NCI-H748 (cell line): ENCODE data around the gene ARHGEF17.
"Not testable (repeated sequence)": the region's sequence is repeated elsewhere in the genome, so short reads cannot be mapped to it uniquely, and the experiment has no call there.

Experiments used
- DNase-seq: peaks from one replicate; lab custom pipeline; 2025; ENCODE audit not compliant: unreplicated experiment; lab: John Stamatoyannopoulos, UW

ARHGEF17 gene, protein sequence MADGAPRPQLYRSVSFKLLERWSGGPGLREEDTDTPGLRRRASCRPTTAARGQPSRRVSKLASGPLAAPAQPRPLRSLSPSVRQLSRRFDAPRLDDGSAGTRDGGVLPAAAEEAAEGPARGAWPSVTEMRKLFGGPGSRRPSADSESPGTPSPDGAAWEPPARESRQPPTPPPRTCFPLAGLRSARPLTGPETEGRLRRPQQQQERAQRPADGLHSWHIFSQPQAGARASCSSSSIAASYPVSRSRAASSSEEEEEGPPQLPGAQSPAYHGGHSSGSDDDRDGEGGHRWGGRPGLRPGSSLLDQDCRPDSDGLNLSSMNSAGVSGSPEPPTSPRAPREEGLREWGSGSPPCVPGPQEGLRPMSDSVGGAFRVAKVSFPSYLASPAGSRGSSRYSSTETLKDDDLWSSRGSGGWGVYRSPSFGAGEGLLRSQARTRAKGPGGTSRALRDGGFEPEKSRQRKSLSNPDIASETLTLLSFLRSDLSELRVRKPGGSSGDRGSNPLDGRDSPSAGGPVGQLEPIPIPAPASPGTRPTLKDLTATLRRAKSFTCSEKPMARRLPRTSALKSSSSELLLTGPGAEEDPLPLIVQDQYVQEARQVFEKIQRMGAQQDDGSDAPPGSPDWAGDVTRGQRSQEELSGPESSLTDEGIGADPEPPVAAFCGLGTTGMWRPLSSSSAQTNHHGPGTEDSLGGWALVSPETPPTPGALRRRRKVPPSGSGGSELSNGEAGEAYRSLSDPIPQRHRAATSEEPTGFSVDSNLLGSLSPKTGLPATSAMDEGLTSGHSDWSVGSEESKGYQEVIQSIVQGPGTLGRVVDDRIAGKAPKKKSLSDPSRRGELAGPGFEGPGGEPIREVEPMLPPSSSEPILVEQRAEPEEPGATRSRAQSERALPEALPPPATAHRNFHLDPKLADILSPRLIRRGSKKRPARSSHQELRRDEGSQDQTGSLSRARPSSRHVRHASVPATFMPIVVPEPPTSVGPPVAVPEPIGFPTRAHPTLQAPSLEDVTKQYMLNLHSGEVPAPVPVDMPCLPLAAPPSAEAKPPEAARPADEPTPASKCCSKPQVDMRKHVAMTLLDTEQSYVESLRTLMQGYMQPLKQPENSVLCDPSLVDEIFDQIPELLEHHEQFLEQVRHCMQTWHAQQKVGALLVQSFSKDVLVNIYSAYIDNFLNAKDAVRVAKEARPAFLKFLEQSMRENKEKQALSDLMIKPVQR (N-terminal part only)

DNA sequence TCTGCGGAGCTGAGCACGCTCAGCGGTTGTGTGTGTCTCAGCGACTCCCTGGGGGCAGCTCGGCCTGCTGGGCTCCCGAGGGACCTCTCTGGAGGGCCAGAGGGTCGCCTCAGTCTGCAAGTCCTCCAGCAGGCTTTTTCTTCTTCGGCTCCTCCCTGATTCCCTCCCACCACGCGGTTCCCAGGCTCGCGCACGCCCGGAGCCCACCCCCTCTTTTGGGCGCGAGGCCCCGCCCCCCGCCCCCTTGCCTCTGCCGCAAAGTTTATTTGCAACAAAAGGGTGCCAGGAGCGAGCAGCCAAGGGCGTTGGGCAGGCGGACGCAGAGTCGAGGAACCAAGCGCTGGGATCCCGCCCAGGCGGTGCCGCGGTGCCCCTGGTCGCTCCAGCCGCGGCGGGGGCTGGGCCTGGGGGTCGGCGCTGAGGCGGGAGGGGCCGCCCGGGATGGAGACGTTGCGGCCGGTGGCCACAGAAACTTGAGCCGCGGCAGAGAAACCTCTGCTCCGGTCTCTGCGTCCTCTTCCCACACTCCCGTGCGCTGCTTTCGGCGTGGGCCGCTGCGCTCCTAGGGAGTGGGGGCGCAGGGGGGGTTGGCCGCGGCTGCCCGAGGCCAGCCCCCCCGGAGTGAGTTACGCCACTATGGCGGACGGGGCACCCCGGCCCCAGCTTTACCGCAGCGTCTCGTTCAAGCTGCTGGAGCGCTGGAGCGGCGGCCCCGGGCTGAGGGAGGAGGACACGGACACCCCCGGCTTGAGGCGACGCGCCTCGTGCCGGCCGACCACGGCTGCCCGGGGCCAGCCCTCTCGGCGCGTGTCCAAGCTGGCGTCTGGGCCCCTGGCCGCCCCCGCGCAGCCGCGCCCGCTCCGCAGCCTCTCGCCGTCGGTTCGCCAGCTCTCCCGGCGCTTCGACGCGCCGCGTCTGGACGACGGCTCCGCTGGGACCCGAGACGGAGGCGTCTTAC lies at the start of gene ARHGEF17:
ARHGEF17 (plus strand) TSS at position 274 of the 958 bp plus-strand sequence; CDS start at position 637, 363 bp downstream.
- peak; percentile 93 for DNase-seq

DNA sequence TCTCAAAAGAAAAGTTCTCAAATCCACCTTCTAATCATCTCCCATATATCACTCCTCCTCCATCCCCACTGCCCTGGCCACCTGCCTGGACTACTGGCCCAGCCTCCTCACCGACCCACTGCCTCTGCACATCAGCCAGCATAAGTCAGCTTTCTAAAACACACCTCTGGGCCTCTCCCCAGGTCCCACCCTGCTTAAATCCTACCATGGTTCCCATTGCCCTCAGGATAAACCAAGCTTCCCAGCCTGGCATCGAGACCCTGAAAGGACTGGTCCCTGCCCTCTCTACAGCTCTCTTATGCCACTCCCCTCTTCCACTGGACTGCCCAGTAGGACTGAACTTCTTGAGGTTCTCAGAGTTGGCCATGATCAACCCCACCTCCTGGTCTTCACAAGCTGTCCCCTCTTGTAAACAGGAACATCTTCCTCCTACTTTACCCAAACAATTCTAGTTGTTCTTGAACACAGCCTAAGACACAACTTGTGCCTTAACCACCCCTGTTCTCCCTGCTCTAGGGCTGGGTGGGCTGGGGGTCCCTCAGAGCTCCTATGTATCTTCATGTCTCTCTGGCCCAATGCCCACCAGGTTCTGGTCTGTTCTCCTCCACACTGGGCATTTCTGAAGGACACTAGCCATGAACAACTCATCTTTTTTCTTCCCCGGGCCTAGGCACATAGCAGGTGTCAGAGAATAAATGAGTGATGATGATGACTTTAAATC lies 48.5 kb upstream of the ARHGEF17 start:
- no peak for DNase-seq

DNA sequence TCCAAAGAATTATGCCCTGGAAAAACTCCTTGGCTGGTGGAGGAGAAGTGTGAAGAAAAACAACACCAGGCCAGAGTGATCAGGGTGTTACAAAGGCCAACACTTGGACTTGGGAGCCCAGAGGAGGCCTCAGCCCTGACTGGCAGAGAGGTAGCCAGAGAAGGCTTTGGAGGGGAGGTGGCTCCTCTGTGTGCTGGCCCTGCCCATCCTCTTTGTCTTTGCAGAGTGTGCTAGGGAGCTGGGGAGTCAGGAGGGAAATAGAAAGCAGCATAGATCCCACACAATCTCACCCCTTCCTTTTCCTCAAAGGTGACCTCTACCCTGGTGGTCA lies 48.0 kb upstream of the ARHGEF17 start:
- DNase-seq = no peak

DNA sequence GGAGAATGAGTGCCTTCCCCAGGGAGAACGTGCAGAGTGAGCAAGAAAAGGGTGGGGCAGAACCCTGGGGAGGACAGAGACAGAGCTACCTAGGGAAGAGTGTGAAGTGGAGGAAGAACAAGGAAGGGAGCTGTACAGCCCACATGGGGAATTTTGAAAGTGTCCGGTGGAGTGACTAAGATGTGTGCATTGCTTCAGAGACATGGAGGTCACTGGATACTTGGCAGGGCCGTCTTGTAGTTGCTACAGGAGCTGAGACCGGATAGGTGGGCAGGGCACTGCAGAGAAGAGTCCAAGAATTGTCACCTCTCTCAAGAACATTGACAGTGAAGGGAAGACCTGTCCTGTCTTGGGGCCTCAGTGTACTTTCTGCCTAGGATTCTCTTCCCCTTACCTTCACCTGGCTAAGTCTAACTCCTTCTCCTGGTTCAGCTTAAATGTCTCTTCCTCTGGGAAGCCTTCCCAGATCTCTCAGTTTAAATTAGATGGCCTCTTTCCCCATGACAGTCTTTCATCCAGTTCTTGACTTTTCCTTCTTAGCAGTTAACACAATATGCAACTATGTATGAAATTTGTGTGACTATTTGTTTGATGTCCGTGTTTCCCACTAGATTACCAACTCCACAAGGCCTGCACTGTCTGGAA lies 45.1 kb upstream of the ARHGEF17 start:
- DNase-seq = no peak

DNA sequence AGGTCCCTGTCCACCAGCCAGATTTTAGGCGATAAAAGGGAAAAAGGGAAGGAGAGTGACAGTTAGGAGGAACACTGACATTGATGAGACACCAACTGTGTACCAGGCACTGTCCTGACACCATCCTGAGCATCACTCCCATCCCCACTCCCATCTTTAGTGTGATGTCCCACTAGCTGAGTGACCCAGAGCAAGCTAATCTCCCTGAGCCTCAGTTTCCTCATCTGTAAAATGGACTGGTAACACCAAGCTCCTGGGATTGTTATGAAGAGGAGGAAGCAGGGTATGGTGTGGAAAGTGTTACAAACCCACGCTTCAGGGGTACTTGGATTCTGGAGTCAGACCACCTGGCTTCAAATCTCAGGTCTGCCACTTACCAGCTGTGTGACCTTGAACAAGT lies 44.4 kb upstream of the ARHGEF17 start:
- no peak for DNase-seq

DNA sequence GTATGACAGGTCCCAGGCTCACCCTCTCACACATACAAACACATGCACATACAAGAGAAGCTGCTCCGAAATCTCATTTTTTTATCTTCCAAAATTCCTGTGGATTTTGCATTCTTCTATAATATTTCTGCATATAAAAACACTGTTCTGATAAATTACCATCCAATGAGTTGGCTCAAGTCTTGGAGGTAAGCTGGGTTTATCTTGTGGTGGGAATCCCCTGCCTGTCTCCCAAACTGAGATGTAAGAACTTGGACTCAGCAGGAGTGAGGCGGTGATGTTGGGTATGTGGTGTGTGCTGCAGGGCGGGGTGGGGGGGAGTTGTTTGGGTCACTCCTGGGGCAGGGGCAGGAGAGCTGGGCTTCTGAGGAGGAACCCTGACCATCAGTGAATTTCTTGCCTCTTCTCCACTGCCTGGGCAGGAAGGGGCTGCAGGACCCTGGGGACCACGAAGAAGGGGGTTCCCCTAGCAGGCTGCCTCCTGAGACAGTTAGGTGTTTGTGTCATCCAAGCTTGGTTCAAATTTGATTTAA lies 42.7 kb upstream of the ARHGEF17 start:
- DNase-seq = no peak

DNA sequence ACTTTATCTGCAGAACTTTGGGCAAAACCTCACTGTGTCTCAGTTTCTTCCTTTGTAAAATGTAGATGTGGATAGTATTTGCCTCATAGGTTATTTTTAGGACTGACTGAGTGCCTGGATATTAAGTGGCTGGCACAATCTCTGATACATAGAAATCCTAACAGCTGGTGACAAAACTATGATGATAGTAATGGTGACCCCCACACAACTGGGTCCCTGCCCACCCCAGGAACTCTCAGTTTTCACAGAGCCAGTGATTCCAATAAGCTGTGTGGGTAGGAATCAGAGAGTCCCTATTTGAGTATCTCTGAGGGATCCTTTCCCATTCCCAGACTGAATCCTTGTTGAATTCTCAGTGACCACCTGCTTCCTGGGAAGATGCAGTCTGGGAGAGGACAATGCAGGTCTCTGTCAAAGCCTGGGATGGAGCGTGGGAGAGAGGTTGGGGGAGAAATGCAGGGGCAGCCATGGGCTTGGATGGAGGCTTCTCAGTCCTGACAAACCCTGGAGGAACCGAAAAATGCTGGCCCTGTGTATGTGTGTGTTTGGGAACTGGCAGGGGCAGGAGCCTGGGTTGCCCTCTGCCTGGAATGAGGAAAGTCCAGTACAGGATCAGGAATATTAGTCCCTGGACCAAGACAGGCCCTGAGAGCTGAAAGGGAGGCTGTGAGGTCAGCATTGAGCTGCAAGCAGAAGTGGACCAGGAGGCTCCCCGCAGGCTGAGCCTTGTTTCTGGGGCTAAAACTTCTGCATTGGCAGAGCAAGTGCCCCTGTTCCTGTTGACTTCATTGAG lies 42.0 kb upstream of the ARHGEF17 start:
- DNase-seq = no peak

DNA sequence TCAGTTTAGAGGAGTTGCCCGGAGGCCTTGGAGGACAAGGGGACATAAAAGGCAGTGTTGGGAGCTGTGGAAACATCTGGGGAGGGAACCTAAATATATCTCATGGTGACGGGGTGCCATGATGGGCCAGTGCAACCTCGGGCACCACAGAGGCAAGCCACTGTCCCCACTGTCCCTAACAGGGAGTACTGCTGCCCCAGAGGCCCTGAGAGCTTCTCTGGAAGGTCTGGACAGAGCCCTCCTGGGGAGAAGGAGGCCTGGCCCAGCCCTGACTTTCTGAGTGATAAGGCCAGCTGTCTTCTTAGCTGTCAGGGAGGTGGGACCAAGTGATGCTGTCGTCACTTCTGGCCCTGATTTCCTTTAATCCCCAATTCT lies 41.4 kb upstream of the ARHGEF17 start:
- no peak for DNase-seq

DNA sequence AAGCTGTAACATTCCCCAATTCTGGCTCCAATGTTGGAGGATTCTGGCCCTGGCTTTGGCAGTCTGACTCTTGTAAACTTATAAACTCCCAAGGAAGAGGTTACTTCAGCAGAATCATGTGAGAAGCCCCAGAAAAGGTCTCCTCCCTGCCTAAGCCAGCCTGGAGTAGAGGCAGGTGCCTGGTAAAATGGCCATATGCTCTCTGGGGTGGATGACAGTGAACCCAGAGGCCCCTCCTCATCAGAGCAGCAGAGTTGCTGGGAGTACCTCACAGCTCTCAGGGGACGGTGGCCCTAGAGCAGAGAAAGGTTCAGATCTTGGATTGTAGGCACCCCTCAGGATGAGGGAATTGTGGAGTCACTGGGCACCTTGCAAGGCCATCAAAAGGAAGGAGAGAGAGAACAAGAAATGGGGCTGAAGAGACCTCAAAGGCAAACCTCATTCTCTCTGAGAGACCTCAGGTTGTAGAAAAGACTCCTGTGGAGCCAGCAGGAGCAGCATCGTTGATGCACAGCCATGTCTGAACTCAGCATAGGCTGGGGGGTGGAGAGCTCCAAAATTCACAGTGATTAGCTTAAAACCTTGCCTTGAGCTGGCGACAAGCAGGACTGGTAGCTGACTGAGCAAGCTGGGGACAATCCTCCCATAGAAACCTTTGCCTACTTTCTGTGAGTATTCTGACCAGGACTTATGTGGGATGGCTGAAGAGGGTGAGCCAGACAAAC lies 40.8 kb upstream of the ARHGEF17 start:
- DNase-seq = no peak

DNA sequence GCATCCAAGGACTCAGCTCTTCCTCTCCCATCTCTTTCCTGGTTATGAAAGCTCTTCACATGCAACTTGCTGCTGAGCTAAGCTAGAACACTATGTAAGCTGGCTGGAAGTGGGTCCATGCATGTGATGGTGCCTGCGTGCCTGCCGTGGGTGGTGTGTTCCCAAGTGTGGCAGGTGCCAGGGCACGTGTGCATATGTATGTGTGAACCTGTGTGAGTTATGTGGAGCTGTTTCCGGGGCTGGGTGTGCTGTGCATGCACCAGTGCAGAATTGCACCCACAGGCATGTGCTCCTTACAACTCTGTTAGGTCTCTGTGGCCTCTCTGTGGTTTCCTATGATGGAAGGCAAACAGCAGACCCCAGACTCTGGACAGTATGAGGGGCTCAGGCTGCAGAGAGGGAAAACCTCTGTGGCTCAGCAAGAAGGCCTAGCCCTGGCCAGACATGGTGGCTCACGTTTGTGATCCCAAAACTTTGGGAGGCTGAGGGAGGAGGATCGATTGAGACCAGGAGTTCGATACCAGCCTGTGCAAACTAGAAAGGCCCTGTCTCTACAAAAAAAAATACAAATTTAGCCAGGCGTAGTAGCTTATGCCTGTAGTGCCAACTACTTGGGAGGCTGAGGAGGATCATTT lies 40.1 kb upstream of the ARHGEF17 start:
- DNase-seq = no peak

DNA sequence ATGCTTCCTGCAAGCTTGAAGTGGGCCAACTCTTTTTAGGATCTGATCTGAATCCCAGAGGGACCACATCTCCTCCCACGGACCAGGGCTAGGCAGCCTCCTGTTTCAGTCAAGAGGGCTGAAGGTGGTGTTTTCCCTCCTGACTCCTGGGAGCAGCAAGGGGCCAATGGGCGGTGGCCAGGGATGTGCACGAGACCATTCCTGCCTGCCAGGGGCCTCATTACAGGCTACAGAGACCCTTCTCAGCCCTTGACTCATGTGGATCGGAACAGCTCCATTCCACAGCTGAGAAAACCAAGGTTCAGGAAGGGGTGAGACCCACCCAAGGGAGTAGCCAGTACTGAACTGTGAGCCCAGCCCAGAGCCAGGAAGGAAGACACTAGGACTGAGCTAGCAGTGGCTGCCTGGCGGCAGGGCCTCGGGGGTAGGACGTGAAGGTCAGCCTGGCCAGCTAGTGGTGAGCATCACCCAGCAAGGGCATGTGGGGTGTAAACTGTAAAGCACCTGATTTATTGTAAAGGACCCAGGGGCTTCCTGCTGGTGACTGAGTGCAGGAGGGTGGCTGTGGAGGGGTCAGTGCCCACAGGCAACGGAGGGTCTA lies 39.3 kb upstream of the ARHGEF17 start:
- no peak for DNase-seq

DNA sequence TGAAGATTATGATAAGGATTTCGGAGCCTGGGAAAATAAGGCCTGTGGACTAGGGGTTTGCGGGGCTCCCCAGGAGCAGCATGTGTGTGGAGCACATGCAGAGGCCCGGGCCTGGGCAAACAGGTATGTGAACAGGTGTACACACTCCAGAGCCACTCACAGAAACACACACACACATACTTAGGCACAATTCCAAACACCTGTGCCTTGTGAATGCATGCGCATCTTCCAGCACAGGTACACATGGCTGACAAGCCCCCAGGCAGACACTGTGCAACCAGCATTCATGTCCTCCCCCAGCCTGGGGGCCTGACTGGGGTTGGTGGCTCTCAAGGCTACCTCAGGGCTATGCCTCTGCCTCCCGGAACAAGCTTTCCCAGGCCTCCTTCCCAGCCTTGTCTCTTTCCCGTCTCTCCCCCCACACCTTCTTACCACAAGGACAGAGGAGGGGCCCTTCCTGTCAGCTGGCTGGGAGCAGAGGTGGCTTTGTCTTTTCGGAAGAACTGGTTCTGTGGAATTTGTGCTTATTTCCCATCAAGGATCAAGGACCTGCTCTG lies 38.5 kb upstream of the ARHGEF17 start:
- no peak for DNase-seq

DNA sequence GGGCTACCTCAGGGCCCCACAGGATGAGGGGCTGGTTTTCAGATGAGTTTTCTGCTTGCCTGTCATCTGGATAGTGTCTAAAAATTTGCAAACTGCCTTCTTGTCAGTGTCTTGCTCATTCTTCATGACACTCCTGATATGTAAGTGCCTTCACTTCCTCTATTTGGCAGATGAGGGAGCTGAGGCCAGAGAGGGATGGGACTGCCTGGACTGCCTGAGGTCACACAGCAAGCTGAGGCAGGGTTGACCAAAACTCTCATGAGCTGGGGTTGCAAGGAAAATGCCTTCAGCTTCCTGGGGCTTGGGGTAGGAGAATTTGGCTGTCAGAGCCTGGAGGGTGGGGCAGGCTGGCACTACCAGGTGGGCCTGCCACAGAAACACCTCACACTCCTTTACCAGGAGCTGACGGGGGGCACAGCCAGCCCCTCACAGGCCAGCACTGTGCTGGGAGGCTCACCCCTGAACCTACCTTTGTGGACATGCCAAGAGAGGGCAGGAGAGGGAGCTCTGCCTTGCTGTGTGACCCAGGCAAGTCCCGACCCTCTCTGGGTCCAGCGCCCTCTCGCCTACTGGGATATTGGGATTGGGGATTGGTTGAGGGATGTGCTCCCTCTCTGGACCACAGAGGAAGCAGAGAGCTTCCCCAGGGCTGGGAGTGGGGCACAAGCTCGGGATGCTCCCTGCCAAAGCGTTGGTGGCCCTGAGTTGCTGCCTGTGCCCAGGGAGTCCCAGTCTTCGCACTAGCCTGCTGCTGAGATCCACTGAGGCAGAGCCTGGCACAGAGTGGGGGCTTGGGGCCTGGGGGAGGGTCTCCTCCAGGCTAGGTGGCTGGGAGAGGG lies 37.8 kb upstream of the ARHGEF17 start:
- DNase-seq = no peak

DNA sequence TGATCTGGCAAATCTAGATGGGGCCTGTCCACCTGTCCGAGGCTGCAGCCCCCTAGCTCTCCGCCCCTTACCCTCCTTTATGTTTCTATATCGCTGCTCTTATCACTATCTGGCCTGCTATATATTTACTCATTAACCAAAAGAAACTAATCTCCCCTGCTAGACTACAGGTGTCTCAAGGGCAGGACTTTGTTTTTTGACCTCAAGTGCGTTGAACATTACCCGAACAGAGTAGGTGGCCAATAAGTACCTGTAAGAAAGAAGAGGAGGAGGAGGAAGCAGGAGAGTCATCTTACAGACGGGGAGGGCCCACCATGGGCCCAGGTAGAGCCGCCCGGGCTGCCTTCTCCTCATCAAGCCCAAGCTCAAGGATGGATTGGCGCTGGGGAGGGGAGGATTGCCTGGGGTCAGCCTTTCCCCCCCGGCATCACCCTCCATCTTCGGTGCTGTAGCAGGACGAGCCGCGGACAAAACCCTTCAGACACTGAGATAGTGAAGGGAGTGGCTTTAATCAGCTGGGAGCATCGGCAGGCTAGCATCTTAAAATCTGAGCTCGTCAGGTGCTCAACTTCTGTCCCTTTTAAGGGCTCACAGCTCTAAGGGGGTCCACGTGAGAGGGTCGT lies 37.1 kb upstream of the ARHGEF17 start:
- DNase-seq = no peak

DNA sequence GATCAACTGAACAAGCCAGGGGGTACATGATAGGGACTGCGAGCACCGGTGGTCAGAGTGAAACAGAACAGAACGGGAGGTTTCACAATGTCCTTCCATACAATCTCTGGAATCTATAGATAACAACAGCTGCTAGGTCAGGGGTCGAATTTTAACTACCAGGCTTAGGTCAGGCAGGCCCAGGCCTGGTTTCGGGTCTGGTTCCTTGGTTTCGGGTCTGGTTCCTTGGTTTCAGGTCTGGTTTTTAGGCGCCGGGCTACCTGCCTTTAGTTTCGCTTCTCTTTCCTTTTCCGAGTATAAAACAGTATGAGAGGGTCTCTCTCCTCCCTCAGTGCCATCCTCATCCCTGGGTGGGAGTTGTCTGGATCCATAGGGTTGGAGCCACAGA lies 36.6 kb upstream of the ARHGEF17 start:
- DNase-seq = not testable (repeated sequence)
